Trophoblast cell (in vitro differentiated cells and primary cell): Measurements from ENCODE around the gene NSUN5.
A peak's percentile ranks its signal among the peaks of the same experiment; 100 is the strongest.
"Not testable (repeated sequence)": the region's sequence is repeated elsewhere in the genome, so short reads cannot be mapped to it uniquely, and the experiment has no call there.

Experiments
- DNase-seq, 2 donors: peaks; one replicate each; pipeline ENCODE4 v3.0.0-alpha.2; 2016
- H2AFZ ChIP-seq: 2 replicates; pipeline ENCODE4 v1.6.1; 2013; ENCODE audit warnings: low read length, moderate library complexity, mild to moderate bottlenecking; ENCODE audit not compliant: insufficient read depth, poor library complexity
- H2AK5ac ChIP-seq: 2 replicates; pipeline ENCODE4 v1.6.1; 2013; ENCODE audit warnings: mild to moderate bottlenecking, low read length
- H2BK120ac ChIP-seq: 2 replicates; pipeline ENCODE4 v1.6.1; 2013; ENCODE audit warnings: low read length, mild to moderate bottlenecking, moderate library complexity; ENCODE audit not compliant: insufficient read depth, poor library complexity
- H2BK12ac ChIP-seq: 2 replicates; pipeline ENCODE4 v1.6.1; 2013; ENCODE audit warnings: mild to moderate bottlenecking, low read length, moderate library complexity
- H2BK5ac ChIP-seq: 2 replicates; pipeline ENCODE4 v1.6.1; 2013; ENCODE audit warnings: low read length, low read depth, moderate library complexity, mild to moderate bottlenecking; ENCODE audit not compliant: poor library complexity
- H3K14ac ChIP-seq: 2 replicates; pipeline ENCODE4 v1.6.1; 2013; ENCODE audit warnings: mild to moderate bottlenecking, low read length
- H3K18ac ChIP-seq: 2 replicates; pipeline ENCODE4 v1.6.1; 2013; ENCODE audit warnings: mild to moderate bottlenecking, low read length
- H3K23ac ChIP-seq: 2 replicates; pipeline ENCODE4 v1.6.1; 2013; ENCODE audit warnings: low read length
- H3K27ac ChIP-seq: 2 replicates; pipeline ENCODE4 v1.5.1; 2013; ENCODE audit warnings: low read depth, mild to moderate bottlenecking, inconsistent platforms, low read length, moderate library complexity
- H3K27me3 ChIP-seq: 2 replicates; pipeline ENCODE4 v1.6.1; 2013; ENCODE audit warnings: inconsistent platforms, mild to moderate bottlenecking, low read length, moderate library complexity; ENCODE audit not compliant: insufficient read depth
- H3K36me3 ChIP-seq, 2 experiments: 1 replicate in 1 of 2; 2 replicates in 1 of 2; pipeline ENCODE4 v1.6.1; 2013; ENCODE audit warnings: low read length in 2 of 2, mild to moderate bottlenecking in 2 of 2, moderate library complexity in 1 of 2; ENCODE audit not compliant: insufficient read depth in 2 of 2, control insufficient read depth in 1 of 2
- H3K4ac ChIP-seq: 2 replicates; pipeline ENCODE4 v1.6.1; 2013; ENCODE audit warnings: low read depth, mild to moderate bottlenecking, low read length, moderate library complexity
- H3K4me1 ChIP-seq, 2 experiments: 1 replicate in 1 of 2; 2 replicates in 1 of 2; pipeline ENCODE4 v1.6.1; 2013; ENCODE audit warnings: low read length in 2 of 2, mild to moderate bottlenecking in 2 of 2, moderate library complexity in 1 of 2; ENCODE audit not compliant: insufficient read depth in 2 of 2, control insufficient read depth in 1 of 2
- H3K4me2 ChIP-seq: 2 replicates; pipeline ENCODE4 v1.6.1; 2013; ENCODE audit warnings: inconsistent platforms, mild to moderate bottlenecking, low read length, moderate library complexity
- H3K4me3 ChIP-seq: 2 replicates; pipeline ENCODE4 v1.5.1; 2013; ENCODE audit warnings: mild to moderate bottlenecking, low read depth, low read length, inconsistent platforms
- H3K79me1 ChIP-seq: one replicate; pipeline ENCODE4 v1.6.1; 2013; ENCODE audit warnings: low read length
- H3K79me2 ChIP-seq: 2 replicates; pipeline ENCODE4 v1.6.1; 2013; ENCODE audit warnings: low read length, mild to moderate bottlenecking; ENCODE audit not compliant: control insufficient read depth, insufficient read depth, poor library complexity
- H3K9ac ChIP-seq: 2 replicates; pipeline ENCODE4 v1.6.1; 2013; ENCODE audit warnings: mild to moderate bottlenecking, low read length
- H3K9me3 ChIP-seq: 2 replicates; pipeline ENCODE4 v1.6.1; 2013; ENCODE audit warnings: low read depth, mild to moderate bottlenecking, control low read depth, inconsistent platforms, low read length; ENCODE audit not compliant: insufficient read depth
- H4K12ac ChIP-seq: 2 replicates; pipeline ENCODE4 v1.6.1; 2013; ENCODE audit warnings: low read depth, mild to moderate bottlenecking, low read length, moderate library complexity
- H4K8ac ChIP-seq: 2 replicates; pipeline ENCODE4 v1.6.1; 2013; ENCODE audit warnings: low read depth, mild to moderate bottlenecking, low read length, moderate library complexity
- H4K91ac ChIP-seq: one replicate; pipeline ENCODE4 v1.6.1; 2013; ENCODE audit warnings: low read depth, mild to moderate bottlenecking, low read length, moderate library complexity
- WGBS: extraction: QIAGEN DNeasy Blood & Tissue Kit; methylation state at CpG from one replicate; pipeline ENCODE4 v1.1.7; 2013; ENCODE audit warnings: missing lambda C conversion rate; ENCODE audit not compliant: insufficient read length, insufficient coverage; ENCODE audit errors: extremely low coverage; 5-methylcytosine and 5-hydroxymethylcytosine counted together

NSUN5 gene

DNA sequence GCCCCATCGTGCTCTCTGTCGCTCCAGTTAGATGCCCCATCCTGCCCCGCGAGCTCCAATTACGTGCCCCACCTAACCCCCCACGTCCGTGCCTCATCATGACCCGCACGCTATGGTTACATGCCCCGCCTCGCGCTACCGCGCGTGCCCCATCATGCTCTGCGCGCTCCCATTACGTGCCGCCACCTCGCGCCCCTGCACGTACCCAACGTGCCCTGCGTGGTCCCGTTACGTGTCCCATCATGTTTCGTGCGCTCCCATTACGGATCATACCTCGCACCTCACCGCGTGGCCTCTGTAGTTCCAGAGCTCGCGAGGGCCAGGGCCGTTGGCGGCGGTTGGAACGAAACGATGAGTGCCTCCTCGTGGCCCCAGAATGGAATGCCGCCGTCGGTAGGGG is 19.3 kb upstream of the NSUN5 start, which contains the start of the genes FKBP6 and TRIM50:
Gene FKBP6, plus strand, starts transcription at position 240 of the 400 bp plus-strand sequence. CDS start 268 bp downstream, outside the sequence.
Gene TRIM50, minus strand, starts transcription at position 161 of the 400 bp plus-strand sequence. CDS start 3,295 bp downstream, outside the sequence.
- not testable (repeated sequence) for H3K23ac ChIP-seq, H3K4ac ChIP-seq, H3K4me1 ChIP-seq, H3K79me1 ChIP-seq, H2BK120ac ChIP-seq, H3K27me3 ChIP-seq, H2BK12ac ChIP-seq, H2BK5ac ChIP-seq, H4K91ac ChIP-seq, H4K12ac ChIP-seq, H3K18ac ChIP-seq, H3K9ac ChIP-seq, H3K27ac ChIP-seq, H3K4me2 ChIP-seq, H3K79me2 ChIP-seq, H2AK5ac ChIP-seq, H2AFZ ChIP-seq, H4K8ac ChIP-seq, H3K14ac ChIP-seq, H3K9me3 ChIP-seq, H3K4me3 ChIP-seq, H3K36me3 ChIP-seq, DNase-seq
- no CpG with 5 or more reads among the region's 43 CpGs for WGBS

DNA sequence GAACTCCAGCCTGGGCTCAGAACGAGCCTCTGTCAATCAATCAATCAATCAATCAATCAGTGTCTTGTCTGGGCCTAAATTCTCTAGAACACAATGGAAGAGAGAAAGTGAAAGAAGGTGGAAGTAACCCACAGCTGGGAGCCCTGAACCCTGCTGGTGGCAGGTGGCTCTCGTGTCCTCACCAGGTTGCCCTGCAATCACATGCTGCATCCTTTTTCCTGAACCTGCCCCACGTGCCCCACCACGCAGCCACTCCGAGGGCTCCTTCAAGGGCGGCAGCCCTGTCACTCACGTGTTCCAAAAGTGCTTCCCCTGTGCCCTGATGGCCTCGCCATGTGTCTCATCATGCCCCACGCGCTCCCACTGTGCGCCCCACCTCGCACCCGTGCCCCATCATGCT is 18.8 kb upstream of the NSUN5 start:
- H3K27me3 ChIP-seq, H2BK5ac ChIP-seq, H2BK120ac ChIP-seq, H3K4me3 ChIP-seq, H3K4me1 ChIP-seq, H3K9me3 ChIP-seq, H3K27ac ChIP-seq, H3K79me1 ChIP-seq, H2AFZ ChIP-seq, H2AK5ac ChIP-seq, H3K9ac ChIP-seq, H4K8ac ChIP-seq, H3K36me3 ChIP-seq, H3K18ac ChIP-seq, H3K23ac ChIP-seq, H4K12ac ChIP-seq, DNase-seq, H3K79me2 ChIP-seq, H3K4me2 ChIP-seq, H2BK12ac ChIP-seq, H3K14ac ChIP-seq, H3K4ac ChIP-seq, H4K91ac ChIP-seq: not testable (repeated sequence)
- no CpG with 5 or more reads among the region's 13 CpGs for WGBS

DNA sequence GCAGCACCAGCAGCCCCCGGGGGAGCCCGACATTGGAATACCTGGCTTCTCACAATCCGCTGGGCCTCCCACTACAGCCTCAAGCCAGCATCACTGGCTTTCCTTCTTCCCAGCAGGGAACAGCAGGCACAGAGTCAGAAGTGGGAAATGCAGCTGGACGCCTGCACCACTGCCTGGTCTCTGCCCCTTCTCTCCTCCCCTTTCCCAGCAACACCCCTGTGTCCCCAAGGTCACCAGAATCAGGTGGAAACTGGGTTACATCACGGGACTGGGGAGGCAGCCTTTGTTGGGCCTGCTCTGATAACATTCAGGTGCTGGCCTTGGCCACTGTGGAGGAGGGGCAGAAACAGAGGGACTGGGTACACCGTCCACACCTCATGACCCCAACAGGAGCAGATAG is 16.8 kb upstream of the NSUN5 start:
- not testable (repeated sequence) for H2AFZ ChIP-seq, H3K79me1 ChIP-seq, H3K36me3 ChIP-seq, H2BK5ac ChIP-seq, H3K4ac ChIP-seq, H2BK120ac ChIP-seq, H3K9ac ChIP-seq, DNase-seq, H4K8ac ChIP-seq, H3K27ac ChIP-seq, H3K4me2 ChIP-seq, H3K27me3 ChIP-seq, H3K18ac ChIP-seq, H4K91ac ChIP-seq, H3K4me1 ChIP-seq, H3K23ac ChIP-seq, H3K4me3 ChIP-seq, H2BK12ac ChIP-seq, H3K9me3 ChIP-seq, H3K79me2 ChIP-seq, H4K12ac ChIP-seq, H3K14ac ChIP-seq, H2AK5ac ChIP-seq
- no CpG with 5 or more reads among the region's 6 CpGs for WGBS

DNA sequence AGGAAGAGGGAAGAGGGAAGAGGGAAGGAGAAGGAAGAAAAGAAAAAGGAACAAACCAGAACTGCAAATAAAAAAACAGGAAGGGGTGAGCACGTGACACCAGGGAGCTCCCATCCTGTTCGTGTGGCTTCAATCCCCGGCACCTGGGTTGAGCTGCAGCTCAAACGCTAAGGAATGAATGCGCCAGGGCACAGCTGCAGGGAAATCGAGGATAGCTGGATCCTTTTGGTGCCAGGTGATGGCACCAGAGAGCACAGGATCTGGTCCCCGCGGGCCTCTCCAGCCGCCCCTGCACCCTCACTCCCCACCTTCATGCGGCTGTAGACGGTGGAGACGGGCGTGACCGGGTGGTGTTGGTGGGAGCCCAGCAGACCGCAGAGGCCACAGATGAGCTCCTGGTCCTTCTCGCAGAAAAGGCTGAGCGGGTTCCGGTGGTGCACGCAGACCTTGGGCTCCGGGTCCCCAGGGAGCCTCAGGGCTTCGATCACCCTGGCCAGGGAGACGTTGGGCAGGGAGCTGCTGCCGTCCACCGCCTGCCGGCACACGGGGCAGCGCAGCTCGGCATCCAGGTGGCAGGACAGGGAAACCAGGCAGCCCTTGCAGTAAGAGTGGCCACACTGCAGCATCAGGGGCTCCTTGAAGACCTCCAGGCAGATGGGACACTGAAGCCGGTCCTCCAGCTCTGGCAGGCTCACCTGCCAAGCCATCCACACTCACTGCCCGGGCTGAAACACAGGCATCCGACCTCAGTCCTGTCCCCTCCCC is 15.6 kb upstream of the NSUN5 start:
- H2AK5ac ChIP-seq, H4K8ac ChIP-seq, H3K18ac ChIP-seq, H3K27me3 ChIP-seq, H3K23ac ChIP-seq, H3K14ac ChIP-seq, H2AFZ ChIP-seq, H3K36me3 ChIP-seq, H4K12ac ChIP-seq, H3K9ac ChIP-seq, H3K4me1 ChIP-seq, H3K79me2 ChIP-seq, H3K4me3 ChIP-seq, H3K79me1 ChIP-seq, H3K9me3 ChIP-seq, H4K91ac ChIP-seq, H2BK5ac ChIP-seq, H3K4me2 ChIP-seq, H2BK12ac ChIP-seq, H3K27ac ChIP-seq, H2BK120ac ChIP-seq, H3K4ac ChIP-seq: not testable (repeated sequence)
- no CpG with 5 or more reads among the region's 31 CpGs for WGBS
- DNase-seq, result peak in 1 of 2 donors; percentile 30
